SK-N-SH (cell line): ENCODE results near the gene VSTM1. TPM values are rescaled to one million over a fixed set of nuclear protein-coding genes. Genes with fewer than 3 reads are reported as not detected.

Experiments used
- CTCF ChIA-PET: fragments of 300-600, 350-600 bp; formaldehyde crosslinking; extraction: SDS; loops from one replicate; lab custom pipeline; 2021; lab: Yijun Ruan, JAX
- POLR2A ChIA-PET: fragments of 350-600 bp; sonication (Branson Sonifier 250); formaldehyde crosslinking; extraction: SDS; loops from one replicate; lab custom pipeline; 2020; ENCODE audit warnings: antibody characterized with exemption, inconsistent platforms; lab: Yijun Ruan, JAX
- DNase-seq: peaks from one replicate; pipeline ENCODE4 v3.0.0; 2012
- H2AFZ ChIP-seq: fragments of 200-600 bp; sonication (generic); 2 replicates; pipeline ENCODE4 v1.8.1; 2016; ENCODE audit warnings: antibody characterized with exemption, mild to moderate bottlenecking, low read depth
- H3F3A ChIP-seq: fragments of 200-600 bp; sonication (generic); replicated peaks from 2 replicates; pipeline ENCODE3; 2016; ENCODE audit warnings: antibody characterized with exemption, mild to moderate bottlenecking; ENCODE audit not compliant: insufficient read depth
- H3K27ac ChIP-seq, 2 experiments: fragments of 200-500 bp in 1 of 2; fragments of 200-600 bp in 1 of 2; sonication (Bioruptor generic) in 1 of 2; sonication (generic), shearing (Covaris generic) in 1 of 2; 2 replicates each; pipeline versions ENCODE4 v1.5.1 to v1.6.1; 2014 to 2016; ENCODE audit warnings: low read depth in 2 of 2, inconsistent platforms in 1 of 2, low read length in 1 of 2, mild to moderate bottlenecking in 1 of 2, mixed read lengths in 1 of 2
- H3K27me3 ChIP-seq: fragments of 200-600 bp; sonication (generic), shearing (Covaris generic); 2 replicates; pipeline ENCODE4 v1.6.1; 2016; ENCODE audit warnings: mixed run types; ENCODE audit not compliant: insufficient read depth
- H3K36me3 ChIP-seq, 2 experiments: fragments of 200-500 bp in 1 of 2; fragments of 200-600 bp in 1 of 2; sonication (Bioruptor generic) in 1 of 2; sonication (generic) in 1 of 2; replicated peaks in 1 of 2; 2 replicates each; pipeline versions ENCODE3 to v1.5.1; 2014 to 2016; ENCODE audit warnings: low read length in 1 of 2, mild to moderate bottlenecking in 1 of 2; ENCODE audit not compliant: insufficient read depth in 2 of 2, control insufficient read depth in 1 of 2
- H3K4me1 ChIP-seq, 2 experiments: fragments of 200-500 bp in 1 of 2; fragments of 200-600 bp in 1 of 2; sonication (Bioruptor generic) in 1 of 2; sonication (generic), shearing (Covaris generic) in 1 of 2; 2 replicates each; pipeline versions ENCODE4 v1.5.1 to v1.6.1; 2014 to 2016; ENCODE audit warnings: low read depth in 1 of 2, low read length in 1 of 2, mixed run types in 1 of 2; ENCODE audit not compliant: insufficient read depth in 2 of 2, control insufficient read depth in 1 of 2
- H3K4me2 ChIP-seq: fragments of 200-600 bp; sonication (generic), shearing (Covaris generic); 2 replicates; pipeline ENCODE4 v1.6.1; 2017; ENCODE audit warnings: mixed run types
- H3K4me3 ChIP-seq, 2 experiments: fragments of 200-500 bp in 1 of 2; fragments of 200-600 bp in 1 of 2; sonication (Bioruptor generic) in 1 of 2; sonication (generic), shearing (Covaris generic) in 1 of 2; 2 replicates each; pipeline versions ENCODE4 v1.5.1 to v1.8.1; 2014 to 2016; ENCODE audit warnings: low read depth in 2 of 2, inconsistent platforms in 1 of 2, low read length in 1 of 2, mild to moderate bottlenecking in 1 of 2, mixed read lengths in 1 of 2, moderate library complexity in 1 of 2
- H3K79me2 ChIP-seq: fragments of 200-600 bp; sonication (generic); 2 replicates; pipeline ENCODE4 v1.8.1; 2017; ENCODE audit warnings: mild to moderate bottlenecking; ENCODE audit not compliant: insufficient read depth
- H3K9ac ChIP-seq: fragments of 200-600 bp; sonication (generic); 2 replicates; pipeline ENCODE4 v1.6.1; 2017; ENCODE audit warnings: mixed run types
- H3K9me2 ChIP-seq: fragments of 200-600 bp; sonication (generic); 2 replicates; pipeline ENCODE4 v1.6.1; 2017; ENCODE audit warnings: mixed run types
- H3K9me3 ChIP-seq: fragments of 200-600 bp; sonication (generic); 2 replicates; pipeline ENCODE4 v1.6.1; 2017; ENCODE audit warnings: mixed run types, mild to moderate bottlenecking, moderate library complexity
- H4K20me1 ChIP-seq: fragments of 200-600 bp; sonication (generic); 2 replicates; pipeline ENCODE4 v1.6.1; 2017; ENCODE audit warnings: mild to moderate bottlenecking, mixed run types; ENCODE audit not compliant: insufficient read depth
- ELF1 ChIP-seq: IDR thresholded peaks from 2 replicates; pipeline ENCODE4 v1.4.0; 2012
- EZH2phosphoT487 ChIP-seq: fragments of 200-600 bp; sonication (generic); IDR thresholded peaks from 2 replicates; pipeline ENCODE4 v1.6.1; 2017; ENCODE audit warnings: low read depth, mixed run types, mild to moderate bottlenecking, antibody characterized with exemption, moderate library complexity, borderline replicate concordance
- FOSL2 ChIP-seq: IDR thresholded peaks from 2 replicates; pipeline ENCODE4 v1.4.0; 2012; ENCODE audit warnings: low read depth, mild to moderate bottlenecking, moderate library complexity, borderline replicate concordance
- GABPA ChIP-seq: IDR thresholded peaks from 2 replicates; pipeline ENCODE4 v1.4.0; 2012; ENCODE audit warnings: low read depth, mild to moderate bottlenecking
- NRF1 ChIP-seq: IDR thresholded peaks from 2 replicates; pipeline ENCODE4 v1.6.1; 2012; ENCODE audit warnings: low read depth, mild to moderate bottlenecking, low read length
- RCOR1 ChIP-seq: fragments of 150-350 bp; IDR thresholded peaks from 2 replicates; pipeline ENCODE4 v1.6.1; 2017; ENCODE audit warnings: antibody characterized with exemption, low read length
- RXRA ChIP-seq: IDR thresholded peaks from 2 replicates; pipeline ENCODE4 v1.4.0; 2012; ENCODE audit warnings: low read depth, mild to moderate bottlenecking, borderline replicate concordance
- SMC3 ChIP-seq: IDR thresholded peaks from 2 replicates; pipeline ENCODE4 v1.6.1; 2012; ENCODE audit warnings: low read depth, low read length, improper control_type of control experiment
- TAF1 ChIP-seq: IDR thresholded peaks from 2 replicates; pipeline ENCODE4 v1.6.1; 2012; ENCODE audit warnings: low read depth, mild to moderate bottlenecking, low read length, moderate library complexity, borderline replicate concordance
- TCF12 ChIP-seq: IDR thresholded peaks from 2 replicates; pipeline ENCODE4 v1.4.0; 2012
- WGBS: methylation state at CpG from one replicate; pipeline ENCODE4 v1.1.6; 2017; ENCODE audit warnings: low lambda C conversion rate; 5-methylcytosine and 5-hydroxymethylcytosine counted together
- polyA plus RNA-seq, 3 experiments: library from polyadenylated mRNA; depleted of rRNA; stranded (reverse); fragments of >200 nt; gene quantifications; 2 replicates each; pipeline ENCODE4 v1.2.3, GENCODE V29; 2012
- TF ChIP-seq, protein P1 (sequence below): IDR thresholded peaks from 2 replicates; pipeline ENCODE4 v1.4.0; 2012; ENCODE audit warnings: low read depth, borderline replicate concordance
- TF ChIP-seq, protein P2 (sequence below): IDR thresholded peaks from 2 replicates; pipeline ENCODE4 v1.4.0; 2012; ENCODE audit warnings: low read depth, borderline replicate concordance
- TF ChIP-seq, protein P3 (sequence below): fragments of 150-350 bp; IDR thresholded peaks from 2 replicates; pipeline ENCODE4 v1.6.1; 2017; ENCODE audit warnings: antibody characterized with exemption, low read length, low read depth, borderline replicate concordance

Gene VSTM1
- polyA plus RNA-seq, 1 of the 3 experiments (the other 2 are of a cell fraction): 0.10 TPM

DNA sequence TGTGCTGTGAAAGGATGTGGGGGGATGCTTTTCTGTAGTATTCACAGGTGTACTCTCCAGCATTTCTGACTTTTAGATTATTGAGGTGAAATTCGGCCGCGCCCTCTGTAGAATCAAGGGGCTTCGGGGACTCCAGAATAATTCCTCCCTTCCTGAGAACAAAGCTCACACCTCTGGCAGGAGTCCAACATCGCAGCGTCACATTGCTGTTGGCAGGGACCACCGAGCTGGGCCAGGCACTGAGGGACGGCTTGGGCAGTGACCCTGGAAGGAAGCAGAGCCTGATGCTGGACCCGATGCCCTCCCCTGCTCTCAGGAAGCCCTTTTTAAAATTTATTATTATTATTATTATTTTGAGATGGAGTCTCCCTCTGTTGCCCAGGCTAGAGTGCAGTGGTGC lies 11.2 kb upstream of the VSTM1 start (continued):
- TF ChIP-seq, protein P1, sequence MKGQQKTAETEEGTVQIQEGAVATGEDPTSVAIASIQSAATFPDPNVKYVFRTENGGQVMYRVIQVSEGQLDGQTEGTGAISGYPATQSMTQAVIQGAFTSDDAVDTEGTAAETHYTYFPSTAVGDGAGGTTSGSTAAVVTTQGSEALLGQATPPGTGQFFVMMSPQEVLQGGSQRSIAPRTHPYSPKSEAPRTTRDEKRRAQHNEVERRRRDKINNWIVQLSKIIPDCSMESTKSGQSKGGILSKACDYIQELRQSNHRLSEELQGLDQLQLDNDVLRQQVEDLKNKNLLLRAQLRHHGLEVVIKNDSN: no peak
- TF ChIP-seq ELF1 (no peak), GABPA (no peak), TCF12 (no peak)
- TF ChIP-seq, protein P2, sequence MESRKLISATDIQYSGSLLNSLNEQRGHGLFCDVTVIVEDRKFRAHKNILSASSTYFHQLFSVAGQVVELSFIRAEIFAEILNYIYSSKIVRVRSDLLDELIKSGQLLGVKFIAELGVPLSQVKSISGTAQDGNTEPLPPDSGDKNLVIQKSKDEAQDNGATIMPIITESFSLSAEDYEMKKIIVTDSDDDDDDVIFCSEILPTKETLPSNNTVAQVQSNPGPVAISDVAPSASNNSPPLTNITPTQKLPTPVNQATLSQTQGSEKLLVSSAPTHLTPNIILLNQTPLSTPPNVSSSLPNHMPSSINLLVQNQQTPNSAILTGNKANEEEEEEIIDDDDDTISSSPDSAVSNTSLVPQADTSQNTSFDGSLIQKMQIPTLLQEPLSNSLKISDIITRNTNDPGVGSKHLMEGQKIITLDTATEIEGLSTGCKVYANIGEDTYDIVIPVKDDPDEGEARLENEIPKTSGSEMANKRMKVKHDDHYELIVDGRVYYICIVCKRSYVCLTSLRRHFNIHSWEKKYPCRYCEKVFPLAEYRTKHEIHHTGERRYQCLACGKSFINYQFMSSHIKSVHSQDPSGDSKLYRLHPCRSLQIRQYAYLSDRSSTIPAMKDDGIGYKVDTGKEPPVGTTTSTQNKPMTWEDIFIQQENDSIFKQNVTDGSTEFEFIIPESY: no peak
- TF ChIP-seq, all 33 proteins: peak for 0

DNA sequence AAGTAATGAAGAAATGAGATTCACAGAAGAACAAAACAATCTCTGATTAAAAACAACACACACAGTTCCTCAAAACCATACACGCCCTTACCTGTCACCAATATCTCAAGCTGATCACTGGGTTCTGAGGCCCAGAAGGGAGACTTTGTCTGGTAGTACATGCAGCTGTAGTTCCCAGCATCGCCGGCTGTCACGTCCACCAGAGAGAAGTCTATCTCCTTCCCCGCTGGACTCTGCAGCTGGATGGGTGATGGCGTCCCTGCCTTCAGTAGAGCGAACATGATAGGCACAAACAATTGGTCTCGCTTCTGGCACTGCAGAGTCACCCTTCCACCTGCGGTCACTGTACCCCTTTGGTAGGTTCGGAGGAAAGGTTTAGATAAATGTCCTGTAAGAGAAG lies 10.1 kb upstream of the VSTM1 start:
- Histone ChIP-seq H2AFZ (no peak overlapping the region), H3F3A (no peaks in the 10 kb centered on the region), H3K79me2 (no peaks in the 10 kb centered on the region), H4K20me1 (no peaks in the 10 kb centered on the region), H3K4me2 (no peak overlapping the region), H3K9me2 (no peaks in the 10 kb centered on the region), H3K27me3 (peaks cover 66% of the 10 kb centered on the region; the same call in 1 of the 2 replicates), H3K36me3 (no peaks in the 10 kb centered on the region), H3K4me1 (no peaks in the 10 kb centered on the region), H3K27ac (no peak overlapping the region), H3K4me3 (no peak overlapping the region), H3K9me3 (no peaks in the 10 kb centered on the region), H3K9ac (no peak overlapping the region)
- POLR2A ChIA-PET: no interaction called here
- WGBS: 26% methylated on average over 9 of the region's 10 CpGs
- CTCF ChIA-PET: no interaction called here
- DNase-seq: no peak
- TF ChIP-seq ELF1 (no peak), SMC3 (no peak), EZH2phosphoT487 (no peak), RXRA (no peak), RCOR1 (no peak), TCF12 (no peak), FOSL2 (no peak), NRF1 (no peak), TAF1 (no peak)
- TF ChIP-seq, protein P3, sequence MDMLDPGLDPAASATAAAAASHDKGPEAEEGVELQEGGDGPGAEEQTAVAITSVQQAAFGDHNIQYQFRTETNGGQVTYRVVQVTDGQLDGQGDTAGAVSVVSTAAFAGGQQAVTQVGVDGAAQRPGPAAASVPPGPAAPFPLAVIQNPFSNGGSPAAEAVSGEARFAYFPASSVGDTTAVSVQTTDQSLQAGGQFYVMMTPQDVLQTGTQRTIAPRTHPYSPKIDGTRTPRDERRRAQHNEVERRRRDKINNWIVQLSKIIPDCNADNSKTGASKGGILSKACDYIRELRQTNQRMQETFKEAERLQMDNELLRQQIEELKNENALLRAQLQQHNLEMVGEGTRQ: no peak
- TF ChIP-seq, protein P1: no peak
